ENCODE measurements around the gene ARSB. TPM values are rescaled to one million over a fixed set of nuclear protein-coding genes. Genes with fewer than 3 reads are reported as not detected.
"Not testable (repeated sequence)": the region's sequence is repeated elsewhere in the genome, so short reads cannot be mapped to it uniquely, and the experiment has no call there.

ARSB gene
- total and polyA plus RNA-seq, 2 donors (not counting 1 experiment from before 2014, with no cell fraction given) = 10.1 to 27.7 TPM

GRCh38 chr5:78886341-78887230, 98.5 kb downstream of the ARSB start:
- no peaks in the 10 kb centered on the region for H3K36me3 ChIP-seq (ENCODE audit: control insufficient read depth, insufficient read depth, low read length)
- H4K20me1 ChIP-seq (ENCODE audit: control insufficient read depth, extremely low read depth, insufficient read depth, low read length) = no peaks in the 10 kb centered on the region
- no peak overlapping the region for H2AFZ ChIP-seq (ENCODE audit: low read length)
- no peak overlapping the region for H3K4me3 ChIP-seq (replicated peaks in 1 of 4; ENCODE audit: control extremely low read depth in 1 of 4, insufficient read depth in 1 of 4, low read depth in 3 of 4, low read length in 4 of 4)
- no peaks in the 10 kb centered on the region for H3K27me3 ChIP-seq (ENCODE audit: control insufficient read depth, insufficient read depth, low read length)
- H3K9me3 ChIP-seq (ENCODE audit: control insufficient read depth, insufficient read depth, low read depth, low read length) = no peaks in the 10 kb centered on the region
- H3K9ac ChIP-seq (ENCODE audit: insufficient read depth, low read length) = no peak overlapping the region
- TF ChIP-seq EZH2 (IDR thresholded peaks at IDR 0.05; ENCODE audit: low read length, missing control alignments) (no peak), CTCF (conservative IDR thresholded peaks at IDR 0.05 in 1 of 2, IDR thresholded peaks at IDR 0.05 in 1 of 2; ENCODE audit: low read depth in 1 of 2, low read length in 2 of 2) (peak; percentile 49 to 68)
- H3K4me2 ChIP-seq (ENCODE audit: extremely low read depth, insufficient read depth, low read length) = no peak overlapping the region
- H3K4me1 ChIP-seq (ENCODE audit: control insufficient read depth, extremely low read depth, insufficient read depth, low read length) = peaks cover 4% of the 10 kb centered on the region
- DNase-seq (ENCODE audit: low read depth in 2 of 2) = peak in 1 of 2 donors; percentile 40
- H3K27ac ChIP-seq (ENCODE audit: insufficient read depth, low read length) = no peak overlapping the region
- no peaks in the 10 kb centered on the region for H3K79me2 ChIP-seq (ENCODE audit: control insufficient read depth, insufficient read depth, low read length)

DNA sequence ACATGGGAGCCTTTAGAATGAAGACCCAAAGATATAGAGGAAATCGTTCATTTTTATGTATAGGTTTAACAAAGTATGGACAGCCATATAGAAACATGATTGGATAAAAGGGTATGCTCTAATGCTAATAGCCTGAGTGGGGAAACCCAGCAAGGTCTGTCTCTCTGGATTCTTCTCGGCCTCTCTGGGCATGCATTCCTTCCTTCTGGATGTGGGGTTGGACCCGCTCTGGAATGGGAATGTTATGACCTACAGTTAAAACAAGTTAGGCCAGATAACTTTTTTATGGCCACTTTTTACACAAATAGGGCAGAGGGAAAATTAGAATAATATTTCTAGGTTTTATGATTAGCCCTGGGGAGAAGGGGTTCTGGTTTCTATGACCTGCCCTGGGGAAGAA, 103.2 kb downstream of the ARSB start:
- H3K4me1 ChIP-seq (ENCODE audit: control insufficient read depth, extremely low read depth, insufficient read depth, low read length) = no peaks in the 10 kb centered on the region
- H3K27ac ChIP-seq (ENCODE audit: insufficient read depth, low read length) = no peak overlapping the region
- H2AFZ ChIP-seq (ENCODE audit: low read length) = no peak overlapping the region
- no peaks in the 10 kb centered on the region for H3K36me3 ChIP-seq (ENCODE audit: control insufficient read depth, insufficient read depth, low read length)
- H3K9ac ChIP-seq (ENCODE audit: insufficient read depth, low read length) = no peak overlapping the region
- no peaks in the 10 kb centered on the region for H3K27me3 ChIP-seq (ENCODE audit: control insufficient read depth, insufficient read depth, low read length)
- H3K79me2 ChIP-seq (ENCODE audit: control insufficient read depth, insufficient read depth, low read length) = no peaks in the 10 kb centered on the region
- DNase-seq (ENCODE audit: low read depth in 2 of 2) = no peak
- TF ChIP-seq EZH2 (IDR thresholded peaks at IDR 0.05; ENCODE audit: low read length, missing control alignments) (no peak), CTCF (conservative IDR thresholded peaks at IDR 0.05 in 1 of 2, IDR thresholded peaks at IDR 0.05 in 1 of 2; ENCODE audit: low read depth in 1 of 2, low read length in 2 of 2) (no peak)
- H3K9me3 ChIP-seq (ENCODE audit: control insufficient read depth, insufficient read depth, low read depth, low read length) = no peaks in the 10 kb centered on the region
- H3K4me3 ChIP-seq (replicated peaks in 1 of 4; ENCODE audit: control extremely low read depth in 1 of 4, insufficient read depth in 1 of 4, low read depth in 3 of 4, low read length in 4 of 4) = no peak overlapping the region
- no peak overlapping the region for H3K4me2 ChIP-seq (ENCODE audit: extremely low read depth, insufficient read depth, low read length)
- H4K20me1 ChIP-seq (ENCODE audit: control insufficient read depth, extremely low read depth, insufficient read depth, low read length) = no peaks in the 10 kb centered on the region

- peak in 1 of 2 donors; percentile 45 for DNase-seq (ENCODE audit: low read depth in 2 of 2)
- Histone ChIP-seq H3K36me3 (ENCODE audit: control insufficient read depth, insufficient read depth, low read length) (no peaks in the 10 kb centered on the region), H3K4me3 (replicated peaks in 1 of 4; ENCODE audit: control extremely low read depth in 1 of 4, insufficient read depth in 1 of 4, low read depth in 3 of 4, low read length in 4 of 4) (no peak overlapping the region), H3K27me3 (ENCODE audit: control insufficient read depth, insufficient read depth, low read length) (no peaks in the 10 kb centered on the region), H3K4me2 (ENCODE audit: extremely low read depth, insufficient read depth, low read length) (no peak overlapping the region), H3K9ac (ENCODE audit: insufficient read depth, low read length) (no peak overlapping the region), H4K20me1 (ENCODE audit: control insufficient read depth, extremely low read depth, insufficient read depth, low read length) (no peaks in the 10 kb centered on the region), H3K79me2 (ENCODE audit: control insufficient read depth, insufficient read depth, low read length) (no peaks in the 10 kb centered on the region), H3K27ac (ENCODE audit: insufficient read depth, low read length) (no peak overlapping the region), H3K4me1 (ENCODE audit: control insufficient read depth, extremely low read depth, insufficient read depth, low read length) (no peaks in the 10 kb centered on the region), H3K9me3 (ENCODE audit: control insufficient read depth, insufficient read depth, low read depth, low read length) (no peaks in the 10 kb centered on the region), H2AFZ (ENCODE audit: low read length) (no peak overlapping the region)
- TF ChIP-seq CTCF (conservative IDR thresholded peaks at IDR 0.05 in 1 of 2, IDR thresholded peaks at IDR 0.05 in 1 of 2; ENCODE audit: low read depth in 1 of 2, low read length in 2 of 2) (no peak), EZH2 (IDR thresholded peaks at IDR 0.05; ENCODE audit: low read length, missing control alignments) (no peak)
Observed at GRCh38 chr5:78879516-78879915, 105.6 kb downstream of the ARSB start.

DNA sequence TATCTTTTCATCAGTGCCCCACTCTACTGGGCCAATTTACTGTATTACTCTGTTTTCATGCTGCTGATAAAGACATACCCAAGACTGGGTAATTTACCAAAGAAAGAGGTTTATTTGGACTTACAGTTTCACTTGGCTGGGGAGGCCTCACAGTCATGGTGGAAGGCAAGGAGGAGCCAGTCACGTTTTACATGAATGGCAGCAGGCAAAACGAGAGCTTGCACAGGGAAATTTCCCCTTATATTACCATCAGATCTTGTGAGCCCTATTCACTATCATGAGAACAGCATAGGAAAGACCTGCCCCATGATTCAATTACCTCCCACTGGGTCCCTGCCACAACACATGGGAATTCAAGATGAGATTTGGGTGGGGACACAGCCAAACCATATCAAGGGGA, 119.0 kb downstream of the ARSB start:
- not testable (repeated sequence) for H2AFZ ChIP-seq (ENCODE audit: low read length); H3K36me3 ChIP-seq (ENCODE audit: control insufficient read depth, insufficient read depth, low read length); H3K79me2 ChIP-seq (ENCODE audit: control insufficient read depth, insufficient read depth, low read length)

More for the DNA sequence above, 119.0 kb downstream of the ARSB start:
- H3K9ac ChIP-seq (ENCODE audit: insufficient read depth, low read length); H3K9me3 ChIP-seq (ENCODE audit: control insufficient read depth, insufficient read depth, low read depth, low read length); H3K27ac ChIP-seq (ENCODE audit: insufficient read depth, low read length); H3K4me1 ChIP-seq (ENCODE audit: control insufficient read depth, extremely low read depth, insufficient read depth, low read length); H4K20me1 ChIP-seq (ENCODE audit: control insufficient read depth, extremely low read depth, insufficient read depth, low read length); H3K27me3 ChIP-seq (ENCODE audit: control insufficient read depth, insufficient read depth, low read length); DNase-seq (ENCODE audit: low read depth in 2 of 2); H3K4me3 ChIP-seq (replicated peaks in 1 of 4; ENCODE audit: control extremely low read depth in 1 of 4, insufficient read depth in 1 of 4, low read depth in 3 of 4, low read length in 4 of 4); H3K4me2 ChIP-seq (ENCODE audit: extremely low read depth, insufficient read depth, low read length): not testable (repeated sequence)
